NK-92 (cell line): ENCODE data around the gene MAP2K7.
"Not testable (repeated sequence)": the region's sequence is repeated elsewhere in the genome, so short reads cannot be mapped to it uniquely, and the experiment has no call there.

Source experiments
- DNase-seq: peaks from one replicate; lab custom pipeline; 2025; ENCODE audit not compliant: unreplicated experiment; lab: John Stamatoyannopoulos, UW

The MAP2K7 gene

DNA sequence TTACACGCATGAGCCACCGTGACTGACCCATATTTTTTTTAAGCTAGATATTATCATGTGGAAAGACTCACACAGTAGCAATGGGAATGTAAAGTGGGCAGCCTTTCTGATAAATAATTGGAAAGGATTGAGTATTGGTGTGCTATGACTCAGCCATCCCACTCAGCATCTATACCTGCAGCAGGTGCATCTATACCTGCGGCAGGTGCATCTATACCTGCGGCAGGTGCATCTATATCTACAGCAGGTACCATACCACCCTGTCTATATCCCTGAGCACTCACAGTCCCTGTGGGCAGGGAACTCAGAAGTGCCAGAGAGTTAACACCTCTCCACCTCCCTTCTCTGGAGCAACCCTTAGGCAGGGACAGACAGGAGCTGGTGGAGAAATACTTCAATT lies 20.6 kb upstream of the MAP2K7 start:
- DNase-seq: no peak

DNA sequence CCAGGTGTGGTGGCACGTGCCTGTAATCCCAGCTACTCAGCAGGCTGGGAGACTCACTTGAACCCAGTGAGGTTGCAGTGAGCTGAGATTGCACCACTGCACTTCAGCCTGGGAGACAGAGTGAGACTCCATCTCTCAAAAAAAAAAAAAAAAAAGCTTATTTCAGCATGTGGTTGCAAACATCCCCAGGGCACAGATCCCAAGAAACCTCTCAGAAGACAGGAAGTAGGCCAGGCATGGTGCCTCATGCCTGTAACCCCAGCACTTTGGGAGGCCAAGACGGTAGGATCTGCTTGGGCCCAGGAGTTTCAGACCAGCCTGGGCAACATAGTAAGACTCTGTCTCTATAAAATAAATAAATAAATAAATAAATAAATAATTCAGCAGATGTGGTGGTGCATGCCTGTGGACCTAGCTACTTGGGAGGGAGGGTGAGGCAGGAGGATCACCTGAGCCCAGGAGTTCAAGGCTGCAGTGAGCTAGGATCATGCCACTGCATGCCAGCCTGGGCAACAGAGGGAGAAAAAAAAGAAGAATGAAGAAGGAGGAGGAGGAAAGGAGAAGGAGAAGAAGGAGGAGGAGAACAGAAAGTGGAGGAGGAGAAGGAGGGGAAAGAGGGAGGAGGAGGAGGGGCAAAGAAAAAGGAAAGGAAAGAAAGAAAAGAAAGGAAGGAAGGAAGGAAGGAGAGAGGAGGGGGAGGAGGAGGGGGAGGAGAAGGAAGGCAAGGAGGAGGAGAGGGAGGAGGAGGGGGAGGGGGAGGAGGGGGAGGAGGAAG lies 19.7 kb upstream of the MAP2K7 start:
- no peak for DNase-seq

DNA sequence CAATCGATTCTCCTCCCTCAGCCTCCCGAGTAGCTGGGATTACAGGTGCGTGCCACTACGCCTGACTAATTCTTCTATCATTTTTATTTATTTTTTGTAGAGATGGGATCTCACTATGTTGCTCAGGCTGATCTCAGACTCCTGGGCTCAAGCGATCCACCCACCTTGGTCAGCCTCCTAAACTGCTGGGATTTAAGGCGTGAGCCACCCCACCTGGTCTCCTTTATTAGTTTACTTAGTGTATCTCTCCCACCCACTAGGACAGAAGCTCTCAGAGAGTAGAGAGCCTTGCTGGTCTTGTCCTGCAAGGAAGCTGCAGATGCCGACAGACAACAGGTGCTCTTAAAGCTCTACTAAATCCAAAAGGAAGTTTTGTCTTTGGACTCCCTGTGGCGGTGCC lies 17.9 kb upstream of the MAP2K7 start:
- no peak for DNase-seq

DNA sequence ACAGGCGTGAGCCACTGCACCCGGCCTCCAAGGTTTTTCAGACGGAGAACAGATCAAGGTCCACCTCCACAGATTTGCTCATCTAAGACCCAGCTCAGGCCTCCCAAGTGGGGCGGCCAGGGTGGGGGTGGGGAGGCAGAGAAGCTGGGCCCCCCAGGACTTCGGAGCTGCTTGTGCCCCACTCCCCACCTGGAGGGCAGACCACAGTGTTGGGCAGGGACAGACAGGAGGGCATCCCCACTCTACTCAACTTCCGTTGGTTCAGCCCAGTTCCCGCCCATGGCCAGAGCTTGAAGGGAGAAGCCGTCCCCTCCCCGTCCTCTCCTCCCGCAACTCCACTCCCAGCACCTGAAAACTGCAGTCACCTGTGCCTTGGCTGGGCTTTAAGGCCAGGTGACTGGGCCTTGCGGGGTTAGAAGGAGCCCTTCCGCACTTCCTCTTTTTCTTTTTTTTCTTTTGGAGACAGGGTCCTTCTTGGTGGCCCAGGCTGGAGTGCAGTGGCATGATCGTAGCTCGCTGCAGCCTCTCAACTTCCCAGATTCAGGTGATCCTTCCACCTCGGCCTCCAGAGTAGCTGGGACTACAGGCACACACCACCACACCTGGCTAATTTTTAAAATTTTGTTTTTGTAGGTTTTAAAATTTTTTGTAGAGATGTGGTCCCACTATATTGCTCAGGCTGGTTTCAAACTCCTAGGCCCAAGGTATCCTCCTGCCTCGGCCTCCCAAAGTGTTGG lies 16.1 kb upstream of the MAP2K7 start:
- DNase-seq: no peak

DNA sequence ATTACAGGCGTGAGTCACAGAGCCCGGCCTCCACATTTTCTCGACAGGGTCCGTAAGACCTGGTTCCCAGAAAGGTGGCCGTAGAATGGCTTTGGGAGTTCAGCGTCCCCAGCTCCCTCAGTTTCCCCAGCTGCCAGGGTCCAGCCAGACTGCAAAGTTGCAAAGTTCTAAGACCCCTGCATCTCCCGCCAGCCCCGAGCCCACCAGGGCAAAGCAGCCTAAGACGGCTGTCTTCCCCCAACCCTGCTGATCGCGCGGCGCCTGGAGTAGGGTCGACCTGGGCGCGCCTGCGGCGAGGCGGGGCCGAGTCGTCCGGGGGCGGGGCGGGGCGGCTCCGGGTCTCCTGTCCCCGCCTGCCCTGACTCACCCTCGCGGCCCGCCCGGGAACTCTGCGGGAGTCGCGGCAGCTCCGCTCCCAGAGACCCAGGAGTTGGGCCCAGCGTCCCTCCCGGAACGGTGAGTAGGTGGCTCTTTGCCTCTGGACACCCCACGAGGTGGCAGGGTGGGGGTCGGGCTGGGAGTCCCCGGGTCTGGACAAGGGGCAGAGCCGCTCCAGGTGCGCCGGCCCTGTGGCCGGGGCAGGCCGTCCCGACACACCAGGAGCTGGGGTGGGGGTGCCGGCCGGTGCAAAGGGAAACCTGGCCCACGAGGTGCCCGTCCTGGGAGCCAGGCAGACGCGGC lies 15.4 kb upstream of the MAP2K7 start, which contains the start of gene LRRC8E:
Gene LRRC8E, plus strand, starts transcription at position 366 of the 681 bp plus-strand sequence. CDS start 7,094 bp downstream, outside the sequence.
- no peak for DNase-seq

DNA sequence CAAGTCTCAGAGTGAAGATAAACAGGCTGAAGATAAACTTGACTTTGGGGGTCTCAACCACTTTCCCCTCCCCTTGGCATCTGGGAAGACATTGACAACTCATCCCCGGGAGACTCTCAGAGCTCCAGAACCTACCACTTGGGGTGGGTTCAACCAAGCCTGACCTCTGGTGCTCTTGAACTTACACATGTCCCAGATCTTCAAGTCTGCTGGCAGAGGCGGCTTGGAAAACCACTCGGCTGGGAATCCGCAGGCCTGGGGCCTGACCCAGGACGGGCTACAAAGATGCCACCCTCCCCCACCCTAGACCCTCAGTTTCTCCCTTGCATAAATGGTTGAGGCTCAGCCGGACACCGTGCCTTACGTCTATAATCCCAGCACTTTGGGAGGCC lies 14.9 kb upstream of the MAP2K7 start:
- DNase-seq: no peak

- DNase-seq: not testable (repeated sequence)
These were observed 10.1 kb upstream of the MAP2K7 start for GRCh38 chr19:7893362-7894101.

- no peak for DNase-seq
These were observed 8.9 kb upstream of the MAP2K7 start for GRCh38 chr19:7894612-7895309.

GRCh38 chr19:7895565-7895964 lies 8.1 kb upstream of the MAP2K7 start:
- no peak for DNase-seq

GRCh38 chr19:7897292-7897691 lies 6.4 kb upstream of the MAP2K7 start:
- no peak for DNase-seq

- no peak for DNase-seq
These were observed 4.7 kb upstream of the MAP2K7 start for GRCh38 chr19:7898967-7899366.

- no peak for DNase-seq
These were observed 3.8 kb upstream of the MAP2K7 start for GRCh38 chr19:7899751-7900378.

GRCh38 chr19:7900401-7900870 lies 3.2 kb upstream of the MAP2K7 start:
- no peak for DNase-seq

GRCh38 chr19:7900931-7901330 lies 2.7 kb upstream of the MAP2K7 start:
- DNase-seq: no peak

GRCh38 chr19:7901337-7901736 lies 2.3 kb upstream of the MAP2K7 start:
- DNase-seq: no peak

DNA sequence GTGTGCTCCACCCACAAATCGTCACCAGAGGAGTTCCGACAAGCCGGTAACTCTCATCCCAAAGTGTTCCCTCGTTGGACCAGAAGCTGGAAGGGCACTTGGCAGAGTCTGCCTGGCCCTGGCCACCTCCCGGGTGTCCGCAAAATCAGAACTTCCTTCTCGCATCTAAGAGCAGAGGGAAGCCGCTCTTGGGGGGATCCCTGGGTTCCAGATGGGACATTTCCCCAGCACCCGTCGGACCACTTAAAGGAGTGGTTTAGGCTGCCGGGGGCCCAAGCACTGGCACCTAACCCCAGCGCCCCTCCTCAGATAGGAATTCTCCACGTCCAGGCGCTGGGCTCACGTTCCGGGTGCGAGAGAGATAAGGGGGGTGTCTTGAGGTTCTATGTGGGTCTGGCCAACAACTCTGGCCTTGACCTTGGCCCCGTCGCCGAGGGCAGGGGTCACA lies 857 bp upstream of the MAP2K7 start:
- DNase-seq: no peak

DNA sequence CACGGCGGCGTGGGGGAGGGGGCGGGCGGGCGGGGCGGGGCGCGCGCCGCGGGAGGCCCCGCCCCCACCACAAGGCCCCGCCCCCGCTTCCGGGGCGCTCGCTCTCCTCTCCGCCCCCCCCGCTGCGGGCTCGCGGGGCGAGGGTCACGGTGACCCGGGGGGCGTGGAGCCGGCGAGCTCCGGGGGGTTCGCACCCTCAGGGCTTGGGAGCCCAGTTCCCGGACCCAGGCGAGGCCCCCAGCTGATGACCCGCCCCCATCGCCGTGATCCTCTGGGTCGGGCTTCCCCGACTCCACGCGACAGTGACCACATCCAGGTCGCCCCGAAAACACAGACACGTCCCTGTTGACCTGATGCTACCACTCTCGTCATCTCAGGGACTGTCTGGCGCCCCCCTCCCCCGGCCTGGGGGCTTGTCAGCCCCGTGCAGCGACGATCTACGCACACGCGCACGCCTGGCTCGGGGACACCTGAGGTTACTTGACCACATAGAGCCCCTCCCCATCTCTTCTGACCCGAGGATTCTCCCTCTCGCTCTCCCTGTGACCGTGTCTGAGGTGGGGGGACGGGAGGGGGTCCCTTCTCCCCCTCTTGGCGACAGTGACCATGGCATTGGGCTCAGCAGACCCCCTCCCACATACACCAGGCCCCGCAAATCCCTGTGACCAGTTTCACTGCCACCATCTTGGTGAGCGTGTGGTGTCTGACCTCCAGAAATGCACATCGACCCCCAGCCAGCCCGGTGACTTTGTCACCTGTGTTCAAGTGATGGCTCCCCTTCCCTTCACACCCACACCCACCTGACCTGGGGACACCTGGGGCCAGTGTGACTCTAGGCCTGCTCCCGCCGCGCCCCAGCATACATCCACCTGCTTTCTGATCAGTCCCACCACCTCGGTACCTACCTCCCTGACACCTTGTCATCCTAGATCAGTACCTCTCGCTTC lies 670 bp downstream of the MAP2K7 start:
- DNase-seq: no peak

GRCh38 chr19:7905268-7905667 lies 1.6 kb downstream of the MAP2K7 start:
- DNase-seq: no peak

GRCh38 chr19:7905859-7906258 lies 2.2 kb downstream of the MAP2K7 start:
- DNase-seq: no peak
